ENCODE measurements around the gene GUCY2D. TPM values are rescaled to one million over a fixed set of nuclear protein-coding genes. Genes with fewer than 3 reads are reported as not detected.
"Not testable (repeated sequence)": the region's sequence is repeated elsewhere in the genome, so short reads cannot be mapped to it uniquely, and the experiment has no call there.

Gene GUCY2D
- 0.34 to 0.75 TPM (median 0.69 TPM) in 3 replicates for total RNA-seq

DNA sequence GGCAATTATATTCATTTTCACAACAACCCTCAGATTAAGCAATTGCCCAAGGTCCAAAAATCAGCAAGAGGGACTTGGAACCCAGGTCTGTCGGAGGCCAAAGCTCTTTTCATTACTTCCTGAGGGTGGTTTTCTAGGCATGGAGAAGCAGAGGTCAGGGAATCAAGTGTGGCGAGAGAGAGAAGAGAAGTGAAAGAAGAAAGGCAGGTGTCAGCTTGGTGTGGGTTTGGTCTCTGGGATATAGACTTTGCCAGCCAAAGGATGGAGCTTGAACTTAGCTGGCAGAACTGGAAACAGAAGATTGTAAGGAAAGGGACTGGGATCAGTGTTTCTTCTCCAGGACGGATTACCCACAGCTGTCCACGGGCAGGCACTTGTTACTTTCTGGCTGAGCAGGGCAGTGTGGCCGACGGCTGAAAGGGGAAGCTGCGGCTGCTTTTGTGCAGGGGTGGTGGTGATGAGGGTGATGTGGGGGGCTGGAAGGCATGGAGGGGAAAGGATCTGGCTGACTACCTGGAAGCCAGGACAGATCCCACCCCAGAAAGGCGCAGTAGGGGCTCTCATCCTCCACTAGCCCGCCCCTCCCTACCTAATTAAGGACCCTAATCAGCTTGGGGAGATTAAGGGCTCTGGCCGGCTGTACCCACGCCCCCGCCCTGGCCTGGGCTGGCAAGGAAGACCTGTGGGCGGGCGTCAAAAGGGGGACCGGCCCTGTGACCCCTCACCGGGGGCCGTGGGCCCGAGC lies at the start of gene GUCY2D:
Gene GUCY2D (plus strand): TSS at position 640 of the 745 bp plus-strand sequence. CDS start 433 bp downstream, outside the sequence.
- H3K36me3 Mint-ChIP-seq = no peaks in the 10 kb centered on the region
- H3K9me3 Mint-ChIP-seq = no peaks in the 10 kb centered on the region
- peaks cover 72% of the 10 kb centered on the region for H3K27me3 Mint-ChIP-seq (ENCODE audit: low read depth)
- H3K4me1 Mint-ChIP-seq = no peaks in the 10 kb centered on the region
- H3K27ac Mint-ChIP-seq = no peak within 1 kb of the TSS
- no peak for DNase-seq (ENCODE audit: low spot score in 2 of 2, unreplicated experiment in 2 of 2)
- TF ChIP-seq, protein P1, sequence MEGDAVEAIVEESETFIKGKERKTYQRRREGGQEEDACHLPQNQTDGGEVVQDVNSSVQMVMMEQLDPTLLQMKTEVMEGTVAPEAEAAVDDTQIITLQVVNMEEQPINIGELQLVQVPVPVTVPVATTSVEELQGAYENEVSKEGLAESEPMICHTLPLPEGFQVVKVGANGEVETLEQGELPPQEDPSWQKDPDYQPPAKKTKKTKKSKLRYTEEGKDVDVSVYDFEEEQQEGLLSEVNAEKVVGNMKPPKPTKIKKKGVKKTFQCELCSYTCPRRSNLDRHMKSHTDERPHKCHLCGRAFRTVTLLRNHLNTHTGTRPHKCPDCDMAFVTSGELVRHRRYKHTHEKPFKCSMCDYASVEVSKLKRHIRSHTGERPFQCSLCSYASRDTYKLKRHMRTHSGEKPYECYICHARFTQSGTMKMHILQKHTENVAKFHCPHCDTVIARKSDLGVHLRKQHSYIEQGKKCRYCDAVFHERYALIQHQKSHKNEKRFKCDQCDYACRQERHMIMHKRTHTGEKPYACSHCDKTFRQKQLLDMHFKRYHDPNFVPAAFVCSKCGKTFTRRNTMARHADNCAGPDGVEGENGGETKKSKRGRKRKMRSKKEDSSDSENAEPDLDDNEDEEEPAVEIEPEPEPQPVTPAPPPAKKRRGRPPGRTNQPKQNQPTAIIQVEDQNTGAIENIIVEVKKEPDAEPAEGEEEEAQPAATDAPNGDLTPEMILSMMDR (IDR thresholded peaks at IDR 0.05; ENCODE audit: unreplicated experiment) = no peak
- peak within 1 kb of the TSS; percentile 6 for H3K4me3 Mint-ChIP-seq

DNA sequence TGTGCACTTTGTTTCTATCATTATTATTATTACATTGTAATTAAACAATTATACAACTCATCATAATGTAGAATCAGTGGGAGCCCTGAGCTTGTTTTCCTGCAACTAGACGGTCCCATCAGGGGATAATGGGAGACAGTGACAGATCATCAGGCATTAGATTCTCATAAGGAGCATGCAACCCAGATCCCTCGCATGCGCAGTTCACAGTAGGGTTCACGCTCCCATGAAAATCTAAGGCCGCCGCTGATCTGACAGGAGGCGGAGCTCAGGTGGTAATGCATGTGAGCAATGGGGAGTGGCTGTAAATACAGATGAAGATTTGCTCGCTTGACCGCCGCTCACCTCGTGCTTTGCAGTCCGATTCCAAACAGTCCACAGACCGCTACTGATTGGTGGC lies 49.1 kb upstream of the GUCY2D start:
- not testable (repeated sequence) for H3K9me3 Mint-ChIP-seq; H3K27ac Mint-ChIP-seq; DNase-seq (ENCODE audit: low spot score in 2 of 2, unreplicated experiment in 2 of 2); H3K27me3 Mint-ChIP-seq (ENCODE audit: low read depth); H3K4me3 Mint-ChIP-seq; H3K4me1 Mint-ChIP-seq
- peaks cover 16% of the 10 kb centered on the region for H3K36me3 Mint-ChIP-seq

DNA sequence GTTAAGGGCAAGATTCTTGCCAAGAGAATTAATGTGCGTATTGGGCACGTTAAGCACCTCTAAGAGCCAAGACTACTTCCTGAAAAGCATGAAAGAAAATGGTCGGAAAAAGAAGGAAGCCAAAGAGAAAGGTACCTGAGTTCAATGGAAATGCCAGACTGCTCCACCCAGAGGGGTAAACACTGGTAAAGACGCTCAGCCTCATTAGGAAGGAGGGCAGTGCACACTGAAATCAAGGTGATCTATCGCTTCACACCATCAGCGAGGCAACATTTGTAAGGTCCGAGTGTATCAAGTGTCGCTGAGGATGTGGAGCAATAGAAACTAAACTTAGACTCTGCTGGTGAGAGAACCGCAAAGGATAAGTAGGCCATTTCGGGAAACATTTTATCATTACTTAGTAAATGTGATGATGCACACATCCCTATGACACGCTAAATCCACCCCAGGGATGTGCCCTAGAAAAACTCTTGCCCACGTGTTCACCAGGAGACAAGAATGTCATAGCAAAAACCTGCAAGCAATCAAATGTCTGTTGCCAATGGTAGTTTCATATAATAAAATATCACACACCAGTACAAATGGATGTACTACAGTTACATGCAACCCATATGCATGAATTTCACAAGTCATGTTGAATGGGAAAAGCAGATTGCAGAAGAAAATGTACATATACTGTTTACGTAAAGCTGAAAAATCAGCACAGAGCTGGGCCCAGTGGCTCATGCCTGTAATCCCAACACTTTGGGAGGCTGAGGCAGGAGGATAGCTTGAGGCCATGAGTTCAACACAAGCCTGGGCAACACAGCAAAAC lies 46.8 kb upstream of the GUCY2D start:
- H3K36me3 Mint-ChIP-seq = no peaks in the 10 kb centered on the region
- DNase-seq (ENCODE audit: low spot score in 2 of 2, unreplicated experiment in 2 of 2) = no peak
- TF ChIP-seq, protein P1 (IDR thresholded peaks at IDR 0.05; ENCODE audit: unreplicated experiment) = no peak
- no peaks in the 10 kb centered on the region for H3K9me3 Mint-ChIP-seq
- H3K4me3 Mint-ChIP-seq = no peak overlapping the region
- peaks cover 3% of the 10 kb centered on the region for H3K27me3 Mint-ChIP-seq (ENCODE audit: low read depth)
- H3K4me1 Mint-ChIP-seq = peaks cover 4% of the 10 kb centered on the region
- no peak overlapping the region for H3K27ac Mint-ChIP-seq

DNA sequence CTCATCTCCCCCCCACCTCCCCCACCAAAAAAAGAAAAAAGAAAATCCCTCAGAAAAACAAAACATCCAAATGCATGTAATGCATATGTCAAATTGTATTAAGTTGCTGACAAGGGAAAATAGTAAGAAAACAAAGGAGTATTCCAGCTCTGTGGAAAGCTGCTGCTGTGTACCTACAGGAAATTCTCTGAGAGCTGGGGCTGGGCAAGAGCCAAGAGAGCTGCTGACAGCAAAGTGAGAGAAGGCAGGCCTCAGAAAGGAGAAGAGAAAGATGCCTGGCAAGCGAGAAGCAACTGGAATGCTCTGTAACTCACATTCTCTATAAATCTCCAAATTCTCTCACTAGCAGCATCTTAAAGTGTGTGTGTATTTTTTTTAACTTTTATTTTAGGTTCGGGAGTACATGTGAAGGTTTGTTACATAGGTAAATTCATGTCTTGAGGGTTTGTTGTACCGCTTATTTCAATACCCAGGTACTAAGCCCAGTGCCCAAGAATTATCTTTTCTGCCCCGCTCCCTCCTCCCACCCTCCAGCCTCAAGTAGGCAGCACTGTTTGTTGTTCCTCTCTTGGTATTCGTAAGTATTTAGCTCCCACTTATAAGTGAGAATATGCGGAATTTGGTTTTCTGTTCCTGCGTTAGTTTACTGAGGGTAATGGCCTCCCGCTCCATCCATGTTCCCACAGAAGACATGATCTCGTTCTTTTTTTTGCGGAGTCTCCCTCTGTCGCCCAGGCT lies 46.0 kb upstream of the GUCY2D start:
- H3K27me3 Mint-ChIP-seq (ENCODE audit: low read depth) = peaks cover 5% of the 10 kb centered on the region
- H3K9me3 Mint-ChIP-seq = no peaks in the 10 kb centered on the region
- H3K27ac Mint-ChIP-seq = no peak overlapping the region
- no peaks in the 10 kb centered on the region for H3K36me3 Mint-ChIP-seq
- H3K4me3 Mint-ChIP-seq = no peak overlapping the region
- no peak for DNase-seq (ENCODE audit: low spot score in 2 of 2, unreplicated experiment in 2 of 2)
- TF ChIP-seq, protein P1 (IDR thresholded peaks at IDR 0.05; ENCODE audit: unreplicated experiment) = no peak
- peaks cover 4% of the 10 kb centered on the region for H3K4me1 Mint-ChIP-seq

DNA sequence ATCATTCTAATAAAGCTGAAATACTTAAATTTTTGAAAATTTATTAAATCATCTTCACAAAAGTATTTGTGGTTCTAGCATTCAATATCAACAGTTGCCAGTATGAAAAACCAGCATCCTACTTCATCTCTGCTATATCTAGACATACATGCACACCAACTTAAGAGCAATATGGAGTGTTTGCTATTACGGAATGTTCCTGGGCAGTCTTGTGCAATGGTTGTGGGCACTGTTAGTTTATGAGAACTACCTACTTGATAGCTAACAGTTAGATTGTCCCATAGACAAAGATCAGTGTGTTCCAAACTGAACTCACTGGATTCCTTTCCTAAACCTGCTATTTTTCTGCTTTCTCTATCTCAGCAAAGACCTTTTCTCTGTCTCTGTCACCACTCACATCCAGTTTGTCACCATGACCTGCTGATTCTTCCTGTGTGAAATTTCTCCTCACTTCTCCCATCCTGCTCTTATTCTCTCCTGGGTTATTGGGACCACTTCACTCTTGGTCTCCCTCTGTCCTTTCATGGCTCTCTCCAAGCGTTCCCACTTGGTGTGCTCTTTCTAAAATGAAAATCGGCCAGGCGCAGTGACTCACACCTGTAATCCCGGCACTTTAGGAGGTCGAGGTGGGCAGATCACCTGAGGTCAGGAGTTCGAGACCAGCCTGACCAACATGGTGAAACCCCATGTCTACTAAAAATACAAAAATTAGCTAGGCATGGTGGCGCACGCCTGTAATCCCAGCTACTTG lies 42.7 kb upstream of the GUCY2D start:
- H3K9me3 Mint-ChIP-seq = no peaks in the 10 kb centered on the region
- DNase-seq (ENCODE audit: low spot score in 2 of 2, unreplicated experiment in 2 of 2) = no peak
- H3K27me3 Mint-ChIP-seq (ENCODE audit: low read depth) = peaks cover 5% of the 10 kb centered on the region
- TF ChIP-seq, protein P1 (IDR thresholded peaks at IDR 0.05; ENCODE audit: unreplicated experiment) = no peak
- no peaks in the 10 kb centered on the region for H3K36me3 Mint-ChIP-seq
- no peak overlapping the region for H3K4me3 Mint-ChIP-seq
- H3K4me1 Mint-ChIP-seq = peaks cover 4% of the 10 kb centered on the region
- no peak overlapping the region for H3K27ac Mint-ChIP-seq
